Caco-2 (cell line): Measurements from ENCODE around the gene TNFRSF18. TPM values are rescaled to one million over a fixed set of nuclear protein-coding genes. Genes with fewer than 3 reads are reported as not detected.

Source experiments
- BruUV-seq: library from RNA; stranded (reverse); fragments of 400-500 nt; replicated peaks from 2 replicates; lab custom pipeline; 2021; lab: Mats Ljungman, UMichigan
- CTCF ChIA-PET: fragments of 300-600 bp; sonication (Branson Sonifier 250); formaldehyde crosslinking; loops from one replicate; lab custom pipeline; 2022; ENCODE audit warnings: antibody characterized with exemption; lab: Charles Lee
- POLR2A ChIA-PET: fragments of 300-600 bp; sonication (Branson Sonifier 250); formaldehyde crosslinking; loops from one replicate; lab custom pipeline; 2022; ENCODE audit warnings: antibody characterized with exemption; lab: Charles Lee
- DNase-seq, 2 experiments: peaks; one replicate each; pipeline versions ENCODE4 v3.0.0 to v3.0.0-alpha.2; 2020 to 2022
- H3K27me3 ChIP-seq: replicated peaks from 2 replicates; pipeline ENCODE4 v1.6.0; 2011; ENCODE audit warnings: low read length; ENCODE audit not compliant: control insufficient read depth, insufficient read depth
- H3K36me3 ChIP-seq: 2 replicates; pipeline ENCODE4 v1.5.1; 2011; ENCODE audit warnings: low read length; ENCODE audit not compliant: control insufficient read depth, insufficient read depth
- H3K4me1 ChIP-seq: fragments of 250-450 bp; sonication (Bioruptor Pico); 2 replicates; pipeline ENCODE4 v1.5.1; 2020; ENCODE audit warnings: mild to moderate bottlenecking
- H3K4me3 ChIP-seq: 2 replicates; pipeline ENCODE4 v1.5.1; 2011; ENCODE audit warnings: low read depth, mild to moderate bottlenecking, control low read depth, low read length
- H3K9me3 ChIP-seq: fragments of 250-450 bp; sonication (Bioruptor Pico); 2 replicates; pipeline ENCODE4 v1.5.1; 2020; ENCODE audit warnings: mild to moderate bottlenecking, moderate library complexity
- H3K27ac Mint-ChIP-seq: one replicate; pipeline ENCODE4 v1.8.0; 2022; ENCODE audit warnings: mixed read lengths; ENCODE audit not compliant: unreplicated experiment
- H3K27me3 Mint-ChIP-seq: one replicate; pipeline ENCODE4 v1.8.0; 2022; ENCODE audit warnings: mixed read lengths; ENCODE audit not compliant: insufficient read depth, unreplicated experiment
- H3K36me3 Mint-ChIP-seq: one replicate; pipeline ENCODE4 v1.8.0; 2022; ENCODE audit warnings: mild to moderate bottlenecking, mixed read lengths; ENCODE audit not compliant: insufficient read depth, unreplicated experiment
- H3K4me1 Mint-ChIP-seq: one replicate; pipeline ENCODE4 v1.8.0; 2022; ENCODE audit warnings: low read depth, mixed read lengths; ENCODE audit not compliant: unreplicated experiment
- H3K4me3 Mint-ChIP-seq: one replicate; pipeline ENCODE4 v1.8.0; 2022; ENCODE audit warnings: mild to moderate bottlenecking, moderate library complexity, mixed read lengths; ENCODE audit not compliant: unreplicated experiment
- H3K9me3 Mint-ChIP-seq: one replicate; pipeline ENCODE4 v1.8.0; 2022; ENCODE audit warnings: mixed read lengths; ENCODE audit not compliant: unreplicated experiment
- CTCF ChIP-seq, 2 experiments: fragments of 200-600 bp in 1 of 2; IDR thresholded peaks; 1 replicate in 1 of 2; 2 replicates in 1 of 2; pipeline versions ENCODE4 v1.5.1 to v1.8.0; 2011 to 2022; ENCODE audit warnings: antibody characterized with exemption in 1 of 2, control low read depth in 1 of 2, inconsistent platforms in 1 of 2, low read depth in 1 of 2, low read length in 1 of 2, mild to moderate bottlenecking in 1 of 2, moderate library complexity in 1 of 2; ENCODE audit not compliant: insufficient read depth in 1 of 2, severe bottlenecking in 1 of 2, unreplicated experiment in 1 of 2
- intact Hi-C: fragments of 100-400 bp; cut with micrococcal nuclease; formaldehyde crosslinking; loops from one replicate; pipeline ENCODE4 v1.10.0; 2022; ENCODE audit not compliant: unreplicated experiment
- total RNA-seq: library from RNA; stranded (reverse); gene quantifications from 2 replicates; pipeline ENCODE4 v1.2.3, GENCODE V29; 2022

TNFRSF18 gene
- total RNA-seq, 1 experiment from 2014 or later, result not detected

GRCh38 chr1:1233567-1233892 lies 27.1 kb upstream of the TNFRSF18 start:
- peak overlapping the region; percentile 71 for H3K27ac Mint-ChIP-seq
- Histone ChIP-seq H3K9me3 (no peaks in the 10 kb centered on the region), H3K4me1 (peaks cover 28% of the 10 kb centered on the region), H3K4me3 (no peak overlapping the region), H3K36me3 (peaks cover 2% of the 10 kb centered on the region; the same call in 1 of the 2 replicates), H3K27me3 (no peaks in the 10 kb centered on the region)
- TF ChIP-seq CTCF (IDR thresholded peaks at IDR 0.05; ENCODE audit: insufficient read depth in 1 of 2, low read depth in 1 of 2, low read length in 1 of 2, severe bottlenecking in 1 of 2, unreplicated experiment in 1 of 2), result no peak
- no peaks in the 10 kb centered on the region for H3K9me3 Mint-ChIP-seq
- ChIA-PET CTCF (no interaction called here), POLR2A (no interaction called here)
- H3K4me1 Mint-ChIP-seq, result peaks cover 6% of the 10 kb centered on the region
- intact Hi-C loops, result no loop called here
- no TSS peak for BruUV-seq
- H3K4me3 Mint-ChIP-seq, result peak overlapping the region; percentile 65
- no peaks in the 10 kb centered on the region for H3K27me3 Mint-ChIP-seq
- no peak for DNase-seq
- H3K36me3 Mint-ChIP-seq, result peaks cover 36% of the 10 kb centered on the region

- CTCF ChIA-PET, result no interaction called here
- no peak for TF ChIP-seq CTCF (IDR thresholded peaks at IDR 0.05; ENCODE audit: insufficient read depth in 1 of 2, low read depth in 1 of 2, low read length in 1 of 2, severe bottlenecking in 1 of 2, unreplicated experiment in 1 of 2)
- H3K9me3 ChIP-seq, result no peaks in the 10 kb centered on the region
- DNase-seq, result no peak
- peaks cover 6% of the 10 kb centered on the region for H3K4me1 Mint-ChIP-seq
- no peaks in the 10 kb centered on the region for H3K9me3 Mint-ChIP-seq
- peak overlapping the region; percentile 65 for H3K4me3 Mint-ChIP-seq
- H3K27me3 ChIP-seq, result no peaks in the 10 kb centered on the region
- H3K36me3 ChIP-seq, result peaks cover 2% of the 10 kb centered on the region; the same call in 1 of the 2 replicates
- peak overlapping the region; percentile 71 for H3K27ac Mint-ChIP-seq
- POLR2A ChIA-PET, result no interaction called here
- intact Hi-C loops, result no loop called here
- no TSS peak for BruUV-seq
- peaks cover 32% of the 10 kb centered on the region for H3K36me3 Mint-ChIP-seq
- peaks cover 22% of the 10 kb centered on the region for H3K4me1 ChIP-seq
- H3K27me3 Mint-ChIP-seq, result no peaks in the 10 kb centered on the region
- H3K4me3 ChIP-seq, result peak overlapping the region; percentile 34
Measured at GRCh38 chr1:1232796-1233566, 26.6 kb upstream of the TNFRSF18 start.

GRCh38 chr1:1232208-1232795 lies 25.9 kb upstream of the TNFRSF18 start, which contains the start of gene B3GALT6:
Gene B3GALT6, plus strand, starts transcription at chr1:1232237. Its CDS starts 42 bp downstream, at chr1:1232279.
- DNase-seq, result no peak
- H3K27ac Mint-ChIP-seq, result peak within 1 kb of the TSS; percentile 83
- peaks cover 2% of the 10 kb centered on the region; the same call in 1 of the 2 replicates for H3K36me3 ChIP-seq
- H3K27me3 ChIP-seq, result no peaks in the 10 kb centered on the region
- no TSS peak for BruUV-seq
- no peak for TF ChIP-seq CTCF (IDR thresholded peaks at IDR 0.05; ENCODE audit: insufficient read depth in 1 of 2, low read depth in 1 of 2, low read length in 1 of 2, severe bottlenecking in 1 of 2, unreplicated experiment in 1 of 2)
- peak within 1 kb of the TSS; percentile 70 for H3K4me3 ChIP-seq
- ChIA-PET POLR2A (interaction anchor here (0.6 kb wide), 1 partner anchor 29 kb away, joined by 3 read pairs; no protein-coding TSS in a partner anchor), CTCF (no interaction called here)
- no peaks in the 10 kb centered on the region for H3K9me3 Mint-ChIP-seq
- H3K4me1 ChIP-seq, result peaks cover 16% of the 10 kb centered on the region
- no peaks in the 10 kb centered on the region for H3K27me3 Mint-ChIP-seq
- intact Hi-C loops, result no loop called here
- H3K36me3 Mint-ChIP-seq, result peaks cover 32% of the 10 kb centered on the region
- peaks cover 6% of the 10 kb centered on the region for H3K4me1 Mint-ChIP-seq
- H3K4me3 Mint-ChIP-seq, result peak within 1 kb of the TSS; percentile 85
- no peaks in the 10 kb centered on the region for H3K9me3 ChIP-seq
